B cell (primary cell): ENCODE measurements around the gene HRC. TPM values are rescaled to one million over a fixed set of nuclear protein-coding genes. Genes with fewer than 3 reads are reported as not detected.

Experiments used
- ATAC-seq: fragments of 200-7000 bp; cut with Tn5 transposase; one replicate; pipeline ENCODE4 v1.10.0; 2021; ENCODE audit warnings: low read depth, mild to moderate bottlenecking, moderate number of reproducible peaks, moderate library complexity
- CTCF ChIA-PET: fragments of 350-600 bp; sonication (Branson Sonifier 250); formaldehyde crosslinking; loops from one replicate; lab custom pipeline; 2021; ENCODE audit warnings: antibody characterized with exemption, inconsistent platforms; lab: Charles Lee
- POLR2A ChIA-PET: fragments of 350-600 bp; sonication (Branson Sonifier 250); formaldehyde crosslinking; loops from one replicate; lab custom pipeline; 2021; ENCODE audit warnings: antibody characterized with exemption; lab: Charles Lee
- DNase-seq: peaks from one replicate; pipeline ENCODE4 v3.0.0; 2013
- H2AFZ ChIP-seq: 2 replicates; pipeline ENCODE4 v1.6.1; 2012; ENCODE audit warnings: mild to moderate bottlenecking, low read depth, low read length; ENCODE audit not compliant: insufficient read depth, poor library complexity, severe bottlenecking
- H3K27ac ChIP-seq, 2 donors: 1 replicate in 1 of 2; 2 replicates in 1 of 2; pipeline ENCODE4 v1.5.1; 2012 to 2013; ENCODE audit warnings: low read length in 2 of 2, mild to moderate bottlenecking in 2 of 2, moderate library complexity in 1 of 2
- H3K27me3 ChIP-seq, 4 experiments: fragments of 200-600 bp in 1 of 4; sonication (generic) in 1 of 4; replicated peaks in 1 of 4; 1 replicate in 2 of 4; 2 replicates in 2 of 4; pipeline versions ENCODE4 v1.6.1 to v1.7.0; 2013 to 2016; ENCODE audit warnings: low read length in 3 of 4, mild to moderate bottlenecking in 2 of 4, mixed read lengths in 1 of 4, moderate library complexity in 1 of 4; ENCODE audit not compliant: insufficient read depth in 4 of 4, control insufficient read depth in 3 of 4; ENCODE audit errors: control extremely low read depth in 1 of 4
- H3K36me3 ChIP-seq, 2 experiments: replicated peaks in 1 of 2; 1 replicate in 1 of 2; 2 replicates in 1 of 2; pipeline versions ENCODE4 v1.6.1 to v1.7.1; 2013; ENCODE audit warnings: low read length in 1 of 2; ENCODE audit not compliant: insufficient read depth in 2 of 2, control insufficient read depth in 1 of 2; ENCODE audit errors: control extremely low read depth in 1 of 2, extremely low read depth in 1 of 2
- H3K4me1 ChIP-seq, 2 donors: fragments of 200-600 bp in 1 of 2; sonication (generic) in 1 of 2; 1 replicate in 1 of 2; 2 replicates in 1 of 2; pipeline versions ENCODE4 v1.5.1 to v1.6.1; 2013 to 2017; ENCODE audit warnings: low read length in 2 of 2; ENCODE audit not compliant: control insufficient read depth in 2 of 2, insufficient read depth in 2 of 2
- H3K4me2 ChIP-seq: replicated peaks from 2 replicates; pipeline ENCODE3; 2012; ENCODE audit warnings: mild to moderate bottlenecking, low read depth, low read length; ENCODE audit not compliant: poor library complexity, severe bottlenecking
- H3K4me3 ChIP-seq, 5 experiments: fragments of 200-600 bp in 1 of 5; sonication (generic) in 1 of 5; 1 replicate in 3 of 5; 2 replicates in 2 of 5; pipeline versions ENCODE4 v1.5.1 to v1.7.0; 2011 to 2016; ENCODE audit warnings: low read length in 4 of 5, mild to moderate bottlenecking in 4 of 5, low read depth in 2 of 5, control low read depth in 1 of 5, moderate library complexity in 1 of 5; ENCODE audit not compliant: insufficient read depth in 1 of 5; ENCODE audit errors: control extremely low read depth in 1 of 5, extremely low read depth in 1 of 5
- H3K79me2 ChIP-seq: fragments of 200-600 bp; sonication (generic); one replicate; pipeline ENCODE4 v1.6.0; 2016; ENCODE audit warnings: low read length; ENCODE audit not compliant: control insufficient read depth, insufficient read depth
- H3K9ac ChIP-seq: fragments of 200-600 bp; sonication (generic); 2 replicates; pipeline ENCODE4 v1.6.1; 2017; ENCODE audit warnings: mild to moderate bottlenecking, low read length, moderate library complexity
- H3K9me3 ChIP-seq, 3 donors: one replicate each; pipeline versions ENCODE4 v1.6.1 to v1.7.1; 2013; ENCODE audit warnings: low read length in 2 of 3; ENCODE audit not compliant: control insufficient read depth in 2 of 3, insufficient read depth in 1 of 3; ENCODE audit errors: control extremely low read depth in 1 of 3
- H4K20me1 ChIP-seq: 2 replicates; pipeline ENCODE4 v1.6.0; 2012; ENCODE audit warnings: mild to moderate bottlenecking, low read length; ENCODE audit not compliant: insufficient read depth, control insufficient read depth, poor library complexity, severe bottlenecking
- H3K27ac Mint-ChIP-seq: one replicate; pipeline ENCODE4 v1.8.0; 2021; ENCODE audit warnings: mixed read lengths
- H3K27me3 Mint-ChIP-seq: one replicate; pipeline ENCODE4 v1.8.0; 2021; ENCODE audit warnings: mixed read lengths
- H3K4me1 Mint-ChIP-seq: one replicate; pipeline ENCODE4 v1.8.0; 2021; ENCODE audit warnings: mixed read lengths
- H3K4me3 Mint-ChIP-seq: one replicate; pipeline ENCODE4 v1.8.0; 2021; ENCODE audit warnings: mixed read lengths
- H3K9me3 Mint-ChIP-seq: one replicate; pipeline ENCODE4 v1.8.0; 2022; ENCODE audit warnings: mixed read lengths; ENCODE audit not compliant: insufficient read depth
- EZH2 ChIP-seq: IDR thresholded peaks from 2 replicates; pipeline ENCODE4 v1.6.1; 2012; ENCODE audit warnings: borderline replicate concordance, low read depth, mild to moderate bottlenecking, moderate library complexity, low read length; ENCODE audit not compliant: insufficient read depth, poor library complexity, severe bottlenecking
- WGBS: methylation state at CpG from one replicate; pipeline ENCODE4 v1.1.5; 2013; ENCODE audit warnings: missing lambda C conversion rate; ENCODE audit not compliant: insufficient coverage; 5-methylcytosine and 5-hydroxymethylcytosine counted together
- intact Hi-C: fragments of 100-400 bp; cut with micrococcal nuclease; formaldehyde crosslinking; loops from one replicate; pipeline ENCODE4 v1.10.0; 2022
- polyA plus RNA-seq: library from polyadenylated mRNA; depleted of rRNA; stranded (reverse); fragments of >200 nt; gene quantifications from 2 replicates; pipeline ENCODE4 v1.2.3, GENCODE V29; 2012
- total RNA-seq, 2 donors: library from RNA; stranded (reverse); fragments of 120-200 nt in 1 of 2; gene quantifications; 1 replicate in 1 of 2; 2 replicates in 1 of 2; pipeline versions ENCODE4 v1.2.3 to v1.2.4, GENCODE V29; 2013 to 2022
- TF ChIP-seq, protein P1 (sequence below): fragments of 200-600 bp; IDR thresholded peaks from one replicate; pipeline ENCODE4 v1.8.0; 2022; ENCODE audit warnings: antibody characterized with exemption, mild to moderate bottlenecking

Gene HRC
- total and polyA plus RNA-seq, 2 donors (not counting 1 experiment from before 2014, with no cell fraction given) = not detected

DNA sequence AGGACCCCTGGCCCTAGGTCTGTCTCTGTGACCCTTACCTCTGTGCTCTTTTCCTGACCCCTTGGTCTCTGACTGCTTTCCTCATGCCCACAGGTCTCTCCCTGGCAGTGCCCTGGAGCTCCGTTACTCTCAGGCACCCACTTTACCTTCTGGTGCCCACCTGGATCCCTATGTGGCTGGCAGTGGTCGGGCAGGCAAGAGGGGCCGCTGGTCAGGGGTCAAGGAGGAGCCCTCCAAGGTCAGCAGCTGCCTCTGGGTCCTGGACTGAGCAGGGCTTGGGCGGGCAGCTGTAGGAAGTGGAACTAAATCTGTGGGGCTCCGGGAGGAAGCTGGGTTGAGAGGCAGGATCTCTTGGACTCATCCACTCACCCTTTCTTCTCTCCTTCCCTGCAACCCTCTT is 19.5 kb downstream of the HRC start:
- Histone ChIP-seq H3K4me2 (no peak overlapping the region), H3K4me3 (no peak overlapping the region), H3K36me3 (no peaks in the 10 kb centered on the region), H3K9ac (no peak overlapping the region), H3K9me3 (peaks cover 0 to 25% (median 2%) of the 10 kb centered on the region in 3 donors), H3K27ac (no peak overlapping the region), H2AFZ (no peak overlapping the region), H3K79me2 (no peaks in the 10 kb centered on the region), H3K27me3 (peaks cover 0 to 35% (median 7%) of the 10 kb centered on the region in 4 experiments), H3K4me1 (peaks cover 6 to 11% of the 10 kb centered on the region in 2 donors), H4K20me1 (no peaks in the 10 kb centered on the region)
- no peak overlapping the region for H3K27ac Mint-ChIP-seq
- DNase-seq (no peak), ATAC-seq (no peak)
- TF ChIP-seq, protein P1, sequence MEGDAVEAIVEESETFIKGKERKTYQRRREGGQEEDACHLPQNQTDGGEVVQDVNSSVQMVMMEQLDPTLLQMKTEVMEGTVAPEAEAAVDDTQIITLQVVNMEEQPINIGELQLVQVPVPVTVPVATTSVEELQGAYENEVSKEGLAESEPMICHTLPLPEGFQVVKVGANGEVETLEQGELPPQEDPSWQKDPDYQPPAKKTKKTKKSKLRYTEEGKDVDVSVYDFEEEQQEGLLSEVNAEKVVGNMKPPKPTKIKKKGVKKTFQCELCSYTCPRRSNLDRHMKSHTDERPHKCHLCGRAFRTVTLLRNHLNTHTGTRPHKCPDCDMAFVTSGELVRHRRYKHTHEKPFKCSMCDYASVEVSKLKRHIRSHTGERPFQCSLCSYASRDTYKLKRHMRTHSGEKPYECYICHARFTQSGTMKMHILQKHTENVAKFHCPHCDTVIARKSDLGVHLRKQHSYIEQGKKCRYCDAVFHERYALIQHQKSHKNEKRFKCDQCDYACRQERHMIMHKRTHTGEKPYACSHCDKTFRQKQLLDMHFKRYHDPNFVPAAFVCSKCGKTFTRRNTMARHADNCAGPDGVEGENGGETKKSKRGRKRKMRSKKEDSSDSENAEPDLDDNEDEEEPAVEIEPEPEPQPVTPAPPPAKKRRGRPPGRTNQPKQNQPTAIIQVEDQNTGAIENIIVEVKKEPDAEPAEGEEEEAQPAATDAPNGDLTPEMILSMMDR = no peak
- TF ChIP-seq EZH2 = no peak
- peaks cover 36% of the 10 kb centered on the region for H3K27me3 Mint-ChIP-seq
- intact Hi-C loops = no loop called here
- POLR2A ChIA-PET = no interaction called here
- no peaks in the 10 kb centered on the region for H3K9me3 Mint-ChIP-seq
- 95% methylated on average over 3 of the region's 5 CpGs for WGBS
- peaks cover 9% of the 10 kb centered on the region for H3K4me1 Mint-ChIP-seq
- CTCF ChIA-PET = no interaction called here
- H3K4me3 Mint-ChIP-seq = no peak overlapping the region

DNA sequence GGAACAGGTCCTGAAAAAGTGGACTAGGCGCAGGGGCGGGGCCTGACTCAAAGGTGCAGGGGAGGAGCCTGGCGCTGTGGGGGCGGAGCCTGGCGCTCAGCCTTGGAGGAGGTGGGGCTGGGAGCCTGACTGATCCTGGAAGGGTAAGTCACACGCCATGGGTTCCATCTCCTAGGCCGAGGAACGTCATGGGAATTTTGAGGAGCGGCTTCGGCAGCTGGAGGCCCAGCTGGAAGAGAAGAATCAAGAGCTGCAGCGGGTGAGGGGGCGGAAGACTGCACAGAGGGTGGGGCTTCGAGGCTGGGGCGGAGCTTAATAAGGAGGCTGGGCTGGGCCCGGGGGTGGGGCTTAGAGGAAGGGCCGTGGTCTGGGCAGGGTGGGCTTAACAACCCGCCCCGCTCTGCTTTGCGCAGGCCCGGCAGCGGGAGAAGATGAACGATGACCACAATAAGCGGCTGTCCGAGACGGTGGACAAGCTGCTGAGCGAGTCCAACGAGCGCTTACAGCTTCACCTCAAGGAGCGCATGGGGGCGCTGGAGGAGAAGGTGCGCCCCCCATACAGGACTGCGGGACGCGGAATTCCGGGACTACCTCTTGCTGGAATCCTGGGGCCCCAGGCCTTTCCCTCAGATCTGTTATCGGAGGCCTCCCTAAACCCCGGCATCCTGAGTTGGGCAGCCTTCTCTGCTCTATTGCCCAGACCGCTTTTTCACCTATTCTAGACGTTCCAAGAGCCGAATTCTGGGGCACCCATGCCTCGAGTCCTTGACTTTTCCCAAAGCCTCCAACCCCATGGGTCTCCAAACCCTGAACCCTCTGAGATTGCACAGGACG is 21.4 kb downstream of the HRC start:
- DNase-seq = peak; percentile 55
- Mint-ChIP-seq H3K27ac (no peak overlapping the region), H3K9me3 (no peaks in the 10 kb centered on the region), H3K27me3 (peaks cover 36% of the 10 kb centered on the region), H3K4me1 (peaks cover 11% of the 10 kb centered on the region), H3K4me3 (peak overlapping the region; percentile 56)
- no peaks in the 10 kb centered on the region for H3K79me2 ChIP-seq
- H3K4me3 ChIP-seq = peak overlapping the region in 2 of 5 experiments; percentile 25 to 43
- TF ChIP-seq EZH2 = no peak
- TF ChIP-seq, protein P1 = no peak
- intact Hi-C loops = no loop called here
- no peaks in the 10 kb centered on the region for H4K20me1 ChIP-seq
- peak; percentile 60 for ATAC-seq
- H3K9me3 ChIP-seq = peaks cover 0 to 40% (median 2%) of the 10 kb centered on the region in 3 donors
- ChIA-PET POLR2A (no interaction called here), CTCF (interaction anchor here (0.5 to 1.6 kb wide), 5 partner anchors 13 to 51 kb away, joined by 3 to 4 read pairs (median 4); partner anchors contain the start of gene LIN7B)
- H3K9ac ChIP-seq = peak overlapping the region; percentile 26
- H3K36me3 ChIP-seq = no peaks in the 10 kb centered on the region
- peaks cover 6 to 11% of the 10 kb centered on the region in 2 donors for H3K4me1 ChIP-seq
- peaks cover 0 to 35% (median 7%) of the 10 kb centered on the region in 4 experiments for H3K27me3 ChIP-seq
- 39% methylated on average over 41 of the region's 42 CpGs for WGBS
- peak overlapping the region; percentile 66 for H3K4me2 ChIP-seq
- H2AFZ ChIP-seq = peak overlapping the region; percentile 36
- H3K27ac ChIP-seq = no peak overlapping the region
